HK-2 (cell line): ENCODE measurements around the gene STC2.
A peak's percentile ranks its signal among the peaks of the same experiment; 100 is the strongest.
"Not testable (repeated sequence)": the region's sequence is repeated elsewhere in the genome, so short reads cannot be mapped to it uniquely, and the experiment has no call there.

ENCODE experiments used
- DNase-seq: peaks from one replicate; pipeline ENCODE4 v3.0.0-alpha.2; 2018; ENCODE audit not compliant: unreplicated experiment

STC2 gene

DNA sequence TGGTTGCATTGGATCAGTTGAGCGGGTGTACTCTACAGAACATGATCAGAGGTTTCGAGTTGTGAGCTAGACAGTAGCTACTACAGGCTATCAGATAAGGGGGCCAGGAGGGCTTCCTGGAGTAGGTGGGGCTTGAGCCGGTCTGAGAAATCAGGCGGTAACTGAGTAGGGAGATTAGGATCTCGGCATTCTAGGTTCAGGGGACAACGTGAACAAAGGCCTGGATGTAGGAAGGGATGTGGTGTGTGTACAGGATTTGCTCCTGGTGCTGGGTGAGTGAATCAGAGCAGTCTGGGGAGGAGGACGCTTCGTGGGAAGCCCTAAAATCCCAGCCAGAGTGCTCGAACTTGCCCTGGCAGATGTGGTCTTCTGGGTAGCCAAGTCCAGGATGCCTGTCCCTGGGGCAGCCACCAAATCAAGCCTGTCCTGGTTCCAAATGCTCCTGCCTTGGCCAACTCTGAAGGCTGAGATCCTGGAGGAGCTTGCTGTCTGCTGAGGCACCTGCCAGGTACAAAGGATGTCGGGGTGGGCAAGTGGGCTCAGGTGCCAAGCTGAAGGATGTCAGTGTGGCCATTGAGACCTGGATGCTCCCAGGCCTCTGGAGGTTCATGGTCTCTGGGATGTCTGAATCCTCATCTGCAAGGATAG is 33.4 kb downstream of the STC2 start:
- no peak for DNase-seq

DNA sequence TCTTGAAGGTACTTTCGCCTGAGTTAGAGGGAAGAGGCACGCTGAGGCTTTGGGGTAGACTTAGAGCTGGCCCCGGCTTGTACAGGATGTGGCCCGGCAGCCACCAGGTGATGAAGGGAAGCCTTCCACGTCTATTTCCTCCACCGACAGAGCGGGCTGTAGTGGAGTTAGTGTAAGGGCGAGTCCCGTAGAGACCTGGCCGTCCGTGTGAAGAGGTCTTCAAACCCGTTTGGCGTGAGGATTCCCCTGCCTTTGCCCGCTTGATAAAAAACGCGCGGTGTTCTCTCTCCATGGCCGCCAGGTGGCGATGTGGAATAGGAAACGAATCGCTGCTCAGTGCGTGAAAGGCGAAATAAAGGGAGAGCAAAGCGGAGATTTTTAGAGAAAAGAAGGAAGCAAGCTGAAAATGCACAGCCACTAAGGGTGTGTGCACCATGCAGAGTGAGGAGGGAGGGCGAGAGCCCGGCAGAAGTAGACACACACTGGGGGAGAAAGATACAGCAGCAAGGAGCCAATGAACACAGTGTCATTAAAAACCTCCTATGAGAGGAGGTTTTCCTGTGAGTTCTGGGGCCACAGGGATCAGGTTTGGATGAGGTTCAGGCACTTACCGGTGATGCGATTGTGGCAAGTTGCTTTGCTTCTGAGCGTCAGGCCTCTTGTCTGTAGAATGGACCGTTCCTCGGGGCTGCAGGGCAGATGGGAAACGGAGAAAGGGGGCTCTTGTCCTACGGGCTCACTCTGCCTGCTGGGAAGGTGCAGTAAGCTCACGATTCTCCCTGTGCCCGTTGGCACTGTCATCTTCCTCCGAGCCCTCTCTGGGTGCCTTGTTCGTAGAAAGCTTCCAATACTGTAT is 34.2 kb downstream of the STC2 start:
- DNase-seq, result peak; percentile 62

- DNase-seq, result no peak
Observed at GRCh38 chr5:173291722-173292658, 36.2 kb downstream of the STC2 start.

DNA sequence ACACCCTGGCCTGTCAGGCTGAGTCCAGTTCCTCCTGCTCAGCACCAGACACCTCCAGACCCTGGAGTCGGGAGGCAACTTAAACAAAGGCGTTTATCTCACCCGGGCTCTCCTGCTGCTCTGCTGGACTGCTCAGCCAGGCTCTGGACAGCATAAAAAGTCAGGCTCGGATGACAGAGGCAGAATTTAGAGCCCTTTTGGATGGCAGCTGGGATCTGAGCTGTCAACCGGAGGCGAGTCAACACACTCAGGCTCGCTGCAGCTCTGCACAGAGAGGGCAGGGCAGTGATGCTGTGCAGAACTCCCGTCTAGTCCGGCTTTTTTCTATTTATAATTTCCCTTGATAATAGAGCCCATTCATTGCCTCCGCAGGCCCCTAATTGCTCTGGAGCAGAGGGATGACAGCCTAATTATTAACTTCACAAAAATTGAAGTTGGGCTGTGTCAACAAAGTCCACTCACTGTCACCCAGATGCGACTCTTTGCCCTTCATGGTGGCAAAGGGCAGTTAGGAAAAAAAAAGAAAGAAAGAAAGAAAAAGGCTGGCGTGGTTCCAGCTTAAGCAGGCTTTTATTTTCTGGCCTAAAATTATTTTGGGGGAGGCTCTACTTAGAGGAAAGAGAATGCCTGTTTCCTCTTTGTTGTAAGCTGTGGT is 37.6 kb downstream of the STC2 start:
- no peak for DNase-seq

GRCh38 chr5:173289372-173289771 is 38.8 kb downstream of the STC2 start:
- DNase-seq, result no peak

DNA sequence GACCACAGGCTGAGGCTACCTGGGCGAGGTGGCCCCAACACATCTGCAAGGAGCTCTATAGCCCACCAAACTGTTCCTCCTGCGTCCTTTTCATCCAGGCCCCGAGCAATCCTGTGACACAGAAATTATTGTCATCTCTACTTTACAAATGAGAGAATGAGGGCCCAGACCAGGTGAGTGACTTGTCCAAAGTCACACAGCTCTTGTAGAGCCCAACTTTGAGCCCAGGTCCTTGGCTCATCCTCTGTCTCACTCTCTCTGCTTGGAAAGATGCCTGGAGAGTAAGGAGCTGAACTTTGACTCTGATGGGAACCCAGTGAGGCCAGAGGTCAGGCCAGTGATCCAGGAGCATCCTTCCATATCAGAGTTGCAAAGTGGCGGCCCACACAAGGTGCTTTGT is 39.6 kb downstream of the STC2 start:
- DNase-seq, result no peak

GRCh38 chr5:173287086-173287485 is 41.1 kb downstream of the STC2 start:
- no peak for DNase-seq

DNA sequence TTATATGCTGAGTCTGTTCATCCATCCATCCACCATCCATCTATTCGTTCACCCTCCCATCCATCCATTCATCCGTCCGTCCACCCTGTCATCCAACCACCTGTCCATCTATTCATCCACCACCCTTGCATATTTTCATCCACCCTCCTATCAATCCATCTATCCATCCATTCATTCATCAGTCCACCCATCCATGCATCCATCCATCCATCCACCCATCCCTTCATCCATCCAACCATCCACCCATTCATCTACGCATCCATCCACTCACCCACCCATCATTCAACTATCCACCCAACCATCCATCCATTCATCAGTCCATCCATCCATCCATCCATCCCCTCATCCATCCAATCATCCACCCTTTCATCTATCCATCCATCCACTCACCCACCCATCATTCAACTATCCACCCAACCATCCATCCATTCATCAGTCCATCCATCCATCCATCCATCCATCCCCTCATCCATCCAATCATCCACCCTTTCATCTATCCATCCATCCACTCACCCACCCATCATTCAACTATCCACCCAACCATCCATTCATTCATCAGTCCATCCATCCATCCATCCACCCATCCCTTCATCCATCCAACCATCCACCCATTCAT is 43.8 kb downstream of the STC2 start:
- DNase-seq, result not testable (repeated sequence)

GRCh38 chr5:173283318-173284288 is 44.6 kb downstream of the STC2 start:
- peak; percentile 86 for DNase-seq

DNA sequence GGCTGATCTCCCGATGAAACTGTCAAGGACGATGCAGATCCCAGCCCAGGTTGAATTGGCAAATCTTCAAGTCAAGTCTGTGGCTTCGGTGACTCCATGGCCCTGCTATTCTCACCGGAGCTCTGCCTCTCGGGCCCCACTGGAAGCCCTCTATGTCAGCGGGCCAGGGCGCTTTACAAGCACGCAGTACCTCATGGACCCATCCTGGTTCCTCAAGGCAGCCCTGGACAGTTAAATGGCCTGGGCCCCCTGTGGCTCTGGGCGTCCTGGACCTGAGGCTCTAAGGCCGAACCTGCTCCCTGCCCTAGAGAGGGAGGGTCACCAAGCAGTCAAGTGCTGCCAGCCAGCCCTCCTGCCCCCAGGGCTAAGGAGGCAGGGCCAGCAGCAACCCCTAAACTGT is 45.3 kb downstream of the STC2 start:
- no peak for DNase-seq

DNA sequence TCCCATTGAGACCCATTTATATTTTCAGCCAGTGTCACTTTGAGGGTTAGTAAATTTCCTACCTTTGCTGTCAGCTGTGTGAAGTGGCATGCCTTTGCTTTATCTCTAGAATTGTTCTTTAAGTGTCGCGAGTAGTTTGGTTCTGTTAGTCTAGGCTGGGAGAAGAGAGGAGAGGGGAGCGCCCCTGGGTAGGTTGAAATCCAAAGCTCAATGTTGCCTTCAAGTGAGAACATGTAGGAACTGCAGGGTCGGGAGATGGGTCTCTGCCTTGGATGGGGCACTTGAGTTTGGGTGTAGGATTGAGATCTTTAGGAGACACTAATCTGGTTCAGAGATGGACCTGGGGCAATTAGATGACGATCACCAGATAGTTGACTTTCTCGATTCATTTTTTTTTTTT is 46.3 kb downstream of the STC2 start:
- no peak for DNase-seq

DNA sequence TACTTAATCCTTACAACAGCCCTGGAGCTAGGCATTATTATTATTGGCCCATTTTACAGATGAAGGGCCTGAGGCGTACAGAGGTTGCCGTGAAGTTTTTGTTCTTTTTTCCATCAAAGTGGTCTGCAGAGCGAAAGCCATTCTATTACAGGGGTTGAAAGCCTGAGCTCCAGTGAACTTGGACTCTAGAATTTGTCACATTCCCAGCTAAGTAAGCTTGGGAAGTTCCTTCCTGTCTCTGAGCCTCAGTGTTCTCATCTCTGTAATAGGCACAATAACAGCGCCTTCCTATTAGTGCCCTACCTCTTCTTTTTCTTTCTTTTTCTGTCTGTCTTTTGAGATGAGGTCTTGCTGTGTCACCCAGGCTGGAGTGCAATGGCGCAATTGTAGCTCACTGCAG is 49.0 kb downstream of the STC2 start:
- DNase-seq, result no peak

GRCh38 chr5:173278641-173279040 is 49.6 kb downstream of the STC2 start:
- DNase-seq, result no peak

DNA sequence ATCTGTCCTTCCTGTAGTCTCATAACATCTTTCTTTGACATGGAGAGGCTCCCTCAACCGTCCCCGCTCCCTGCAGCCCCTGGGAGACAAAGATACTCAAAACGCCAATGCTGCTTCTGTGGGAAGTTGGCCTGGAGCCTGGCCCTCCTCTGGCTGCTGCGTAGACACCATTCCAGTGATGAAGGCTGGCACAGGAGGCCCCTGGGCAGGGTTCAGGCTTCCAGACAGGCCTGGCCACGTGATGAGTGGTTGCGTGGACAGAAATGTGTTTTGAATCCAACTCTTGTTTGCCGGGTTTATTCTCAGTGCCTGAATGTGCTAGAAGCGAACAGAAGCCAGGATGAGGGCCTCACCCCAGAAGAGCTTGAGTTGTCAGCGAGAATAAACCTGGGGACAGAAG is 50.0 kb downstream of the STC2 start:
- DNase-seq, result no peak

- DNase-seq, result no peak
Observed at GRCh38 chr5:173274771-173275170, 53.4 kb downstream of the STC2 start.

DNA sequence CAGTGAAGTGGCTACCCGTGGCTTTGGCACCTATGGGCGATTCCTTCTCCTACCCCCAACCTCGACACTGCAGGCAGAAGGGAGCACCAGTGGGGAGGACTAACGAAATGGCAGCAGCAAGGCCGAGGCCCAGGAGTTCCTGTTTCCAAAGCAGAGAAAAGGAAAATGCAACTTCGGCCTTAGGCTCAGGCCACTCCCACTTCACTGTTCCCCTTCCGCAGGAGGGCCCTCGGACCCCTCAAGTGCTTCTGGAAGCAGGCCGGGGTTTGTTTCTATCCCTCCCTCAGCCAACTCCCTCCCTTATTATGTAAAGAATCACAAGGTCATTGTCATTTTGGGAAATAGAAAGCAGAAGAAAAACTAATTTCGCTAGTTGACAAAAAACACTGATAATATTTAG is 56.8 kb downstream of the STC2 start:
- DNase-seq, result no peak

- no peak for DNase-seq
Observed at GRCh38 chr5:173268750-173269432, 59.3 kb downstream of the STC2 start.

- no peak for DNase-seq
Observed at GRCh38 chr5:173265433-173265832, 62.8 kb downstream of the STC2 start.
